NT2/D1 (cell line): ENCODE measurements around the gene IAPP.

ENCODE experiments used
- SUZ12 ChIP-seq: IDR thresholded peaks from 2 replicates; pipeline ENCODE4 v1.6.1; 2011; ENCODE audit not compliant: insufficient read length, insufficient read depth; ENCODE audit errors: extremely low read depth
- YY1 ChIP-seq: IDR thresholded peaks from 2 replicates; pipeline ENCODE4 v1.6.1; 2011; ENCODE audit not compliant: insufficient read length, insufficient read depth
- ZNF274 ChIP-seq: IDR thresholded peaks from 2 replicates; pipeline ENCODE4 v1.6.1; 2011; ENCODE audit warnings: mild to moderate bottlenecking, low read depth, low read length

DNA sequence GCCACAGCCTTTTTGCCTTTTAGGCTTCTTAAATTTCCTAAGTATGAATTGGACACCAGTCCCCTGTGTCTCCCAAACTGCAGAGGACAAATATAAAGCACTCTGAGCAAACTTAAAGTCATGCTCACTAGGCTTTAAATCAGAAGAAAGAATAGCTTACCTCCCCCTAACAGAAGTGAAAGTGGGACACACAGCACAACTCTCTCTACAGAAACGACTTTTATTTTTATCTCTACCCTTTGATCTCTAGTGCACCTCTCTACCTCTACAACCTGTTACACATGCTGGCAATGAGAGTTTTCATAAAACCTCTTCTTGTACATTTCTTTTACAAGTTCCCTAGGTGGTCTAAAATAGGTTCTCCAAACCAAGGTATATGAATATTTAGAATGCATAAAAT, 19.7 kb downstream of the IAPP start:
- TF ChIP-seq ZNF274: no peak
- no peak for TF ChIP-seq YY1
- TF ChIP-seq SUZ12: no peak
